Gastrocnemius medialis (tissue), 4 donors: ENCODE measurements around the gene GALNT5. TPM values are rescaled to one million over a fixed set of nuclear protein-coding genes. Genes with fewer than 3 reads are reported as not detected.

Source experiments
- ATAC-seq, 2 donors: fragments of 150-250 bp; one replicate each; pipeline ENCODE4 v1.9.1; 2016
- DNase-seq, 2 donors: peaks; one replicate each; pipeline ENCODE4 v3.0.0-alpha.2; 2019
- H3K27ac ChIP-seq, 4 donors: fragments of 200-600 bp; sonication (generic); 1 replicate in 1 of 4; 2 replicates in 3 of 4; pipeline ENCODE4 v1.5.1; 2016 to 2018; ENCODE audit warnings: mild to moderate bottlenecking in 2 of 4, moderate library complexity in 1 of 4
- H3K27me3 ChIP-seq, 3 donors: fragments of 200-600 bp; sonication (generic) in 2 of 3; 1 replicate in 1 of 3; 2 replicates in 2 of 3; pipeline versions ENCODE4 v1.5.1 to v1.6.0; 2016 to 2019; ENCODE audit warnings: mild to moderate bottlenecking in 1 of 3, moderate library complexity in 1 of 3
- H3K36me3 ChIP-seq, 2 donors: fragments of 200-600 bp; sonication (generic) in 1 of 2; one replicate each; pipeline ENCODE4 v1.5.1; 2017 to 2018
- H3K4me1 ChIP-seq, 2 donors: fragments of 200-600 bp; sonication (generic) in 1 of 2; one replicate each; pipeline ENCODE4 v1.5.1; 2016 to 2017; ENCODE audit warnings: mild to moderate bottlenecking in 2 of 2
- H3K4me3 ChIP-seq, 4 donors: fragments of 200-600 bp; sonication (generic) in 3 of 4; 1 replicate in 1 of 4; 2 replicates in 3 of 4; pipeline ENCODE4 v1.5.1; 2016 to 2019; ENCODE audit warnings: mild to moderate bottlenecking in 2 of 4
- H3K9me3 ChIP-seq, 3 donors: fragments of 200-600 bp; sonication (generic) in 2 of 3; 1 replicate in 1 of 3; 2 replicates in 2 of 3; pipeline ENCODE4 v1.5.1; 2016 to 2019
- CTCF ChIP-seq, 5 experiments: fragments of 450-650 bp in 3 of 5; fragments of 200-600 bp in 2 of 5; sonication (generic) in 2 of 5; IDR thresholded peaks in 4 of 5; conservative IDR thresholded peaks in 1 of 5; 1 replicate in 4 of 5; 2 replicates in 1 of 5; pipeline ENCODE4 v1.5.1; 2016 to 2019; ENCODE audit warnings: antibody characterized with exemption in 5 of 5, mild to moderate bottlenecking in 3 of 5, moderate library complexity in 3 of 5
- POLR2A ChIP-seq, 2 donors: fragments of 450-650 bp; IDR thresholded peaks; one replicate each; pipeline ENCODE4 v1.6.1; 2017; ENCODE audit warnings: antibody characterized with exemption in 2 of 2, mild to moderate bottlenecking in 2 of 2, moderate library complexity in 2 of 2
- in situ Hi-C, 4 donors: fragments of 200-750 bp; cut with MboI; loops; one replicate each; pipeline versions ENCODE4 v1.15.0 to v1.8.0; 2017; ENCODE audit warnings: low sequenced_read_pairs in 4 of 4
- intact Hi-C: fragments of 100-400 bp; cut with DNase I; formaldehyde crosslinking; loops from one replicate; pipeline ENCODE4 v1.15.1; 2023; ENCODE audit warnings: low total_unique reads
- total RNA-seq, 4 donors: library from RNA; depleted of rRNA; stranded (reverse); fragments of >200 nt; gene quantifications; one replicate each; pipeline versions ENCODE4 v1.1.0 to v1.2.3, GENCODE V29; 2016

The GALNT5 gene
- total RNA-seq, 4 donors from 2014 or later = 0.07 TPM; not detected in 3

- intact Hi-C loops (no loop called here), in situ Hi-C loops (no loop called here)
- peaks cover 0 to 9% of the 10 kb centered on the region in 2 donors for H3K4me1 ChIP-seq
- H3K9me3 ChIP-seq = no peaks in the 10 kb centered on the region
- no peak for TF ChIP-seq POLR2A (IDR thresholded peaks at IDR 0.05)
- no peak for TF ChIP-seq CTCF (IDR thresholded peaks at IDR 0.05 in 4 of 5, conservative IDR thresholded peaks at IDR 0.05 in 1 of 5)
- ATAC-seq = no peak
- DNase-seq = no peak
- H3K36me3 ChIP-seq = no peaks in the 10 kb centered on the region
- H3K27me3 ChIP-seq = no peaks in the 10 kb centered on the region
- H3K27ac ChIP-seq = no peak overlapping the region
- no peak overlapping the region for H3K4me3 ChIP-seq
Measured at GRCh38 chr2:157260533-157261198, 3.2 kb downstream of the GALNT5 start.

- DNase-seq (no peak), ATAC-seq (peak; percentile 36 to 45)
- Histone ChIP-seq H3K4me1 (peaks cover 0 to 9% of the 10 kb centered on the region in 2 donors), H3K4me3 (no peak overlapping the region), H3K27me3 (no peaks in the 10 kb centered on the region), H3K27ac (no peak overlapping the region), H3K9me3 (no peaks in the 10 kb centered on the region), H3K36me3 (no peaks in the 10 kb centered on the region)
- TF ChIP-seq POLR2A (IDR thresholded peaks at IDR 0.05) (no peak), CTCF (IDR thresholded peaks at IDR 0.05 in 4 of 5, conservative IDR thresholded peaks at IDR 0.05 in 1 of 5) (no peak)
- intact Hi-C loops = no loop called here
- in situ Hi-C loops = no loop called here
Measured at GRCh38 chr2:157261199-157261782, 3.8 kb downstream of the GALNT5 start.

GRCh38 chr2:157262248-157262647, 4.7 kb downstream of the GALNT5 start:
- H3K4me1 ChIP-seq = peaks cover 0 to 9% of the 10 kb centered on the region in 2 donors
- H3K27me3 ChIP-seq = no peaks in the 10 kb centered on the region
- no peak overlapping the region for H3K4me3 ChIP-seq
- no peaks in the 10 kb centered on the region for H3K36me3 ChIP-seq
- DNase-seq (no peak), ATAC-seq (no peak)
- intact Hi-C loops = no loop called here
- in situ Hi-C loops = no loop called here
- H3K27ac ChIP-seq = no peak overlapping the region
- TF ChIP-seq POLR2A (IDR thresholded peaks at IDR 0.05) (no peak), CTCF (IDR thresholded peaks at IDR 0.05 in 4 of 5, conservative IDR thresholded peaks at IDR 0.05 in 1 of 5) (no peak)
- H3K9me3 ChIP-seq = no peaks in the 10 kb centered on the region

- Histone ChIP-seq H3K36me3 (no peaks in the 10 kb centered on the region), H3K9me3 (no peaks in the 10 kb centered on the region), H3K4me1 (no peaks in the 10 kb centered on the region), H3K4me3 (no peak overlapping the region), H3K27me3 (no peaks in the 10 kb centered on the region), H3K27ac (no peak overlapping the region)
- ATAC-seq = no peak
- no peak for DNase-seq
- in situ Hi-C loops = no loop called here
- intact Hi-C loops = no loop called here
- no peak for TF ChIP-seq POLR2A (IDR thresholded peaks at IDR 0.05)
- no peak for TF ChIP-seq CTCF (IDR thresholded peaks at IDR 0.05 in 4 of 5, conservative IDR thresholded peaks at IDR 0.05 in 1 of 5)
Measured at GRCh38 chr2:157264099-157264498, 6.6 kb downstream of the GALNT5 start.
